NCI-H2196 (cell line): ENCODE data around the gene PRKCA.
"Not testable (repeated sequence)": the region's sequence is repeated elsewhere in the genome, so short reads cannot be mapped to it uniquely, and the experiment has no call there.

ENCODE experiments used
- DNase-seq: peaks from one replicate; lab custom pipeline; 2025; ENCODE audit not compliant: unreplicated experiment; lab: John Stamatoyannopoulos, UW

The PRKCA gene

GRCh38 chr17:66350576-66350975 lies 48.2 kb downstream of the PRKCA start:
- DNase-seq, result not testable (repeated sequence)

GRCh38 chr17:66351033-66351432 lies 48.6 kb downstream of the PRKCA start:
- no peak for DNase-seq

- DNase-seq, result no peak
These were observed 49.3 kb downstream of the PRKCA start for GRCh38 chr17:66351701-66352100.

GRCh38 chr17:66353937-66354401 lies 51.6 kb downstream of the PRKCA start:
- no peak for DNase-seq

GRCh38 chr17:66354472-66354871 lies 52.1 kb downstream of the PRKCA start:
- no peak for DNase-seq

GRCh38 chr17:66354981-66355380 lies 52.6 kb downstream of the PRKCA start:
- DNase-seq, result no peak

GRCh38 chr17:66355510-66355909 lies 53.1 kb downstream of the PRKCA start:
- DNase-seq, result no peak

- DNase-seq, result no peak
These were observed 54.6 kb downstream of the PRKCA start for GRCh38 chr17:66357037-66357436.

- no peak for DNase-seq
These were observed 56.9 kb downstream of the PRKCA start for GRCh38 chr17:66359351-66359750.

GRCh38 chr17:66360961-66361565 lies 58.6 kb downstream of the PRKCA start:
- not testable (repeated sequence) for DNase-seq

GRCh38 chr17:66364508-66364907 lies 62.1 kb downstream of the PRKCA start:
- DNase-seq, result no peak

GRCh38 chr17:66364990-66365490 lies 62.6 kb downstream of the PRKCA start:
- no peak for DNase-seq

- no peak for DNase-seq
These were observed 63.5 kb downstream of the PRKCA start for GRCh38 chr17:66365903-66366302.

- no peak for DNase-seq
These were observed 64.7 kb downstream of the PRKCA start for GRCh38 chr17:66367107-66367506.

GRCh38 chr17:66369830-66370229 lies 67.4 kb downstream of the PRKCA start:
- no peak for DNase-seq

- no peak for DNase-seq
These were observed 69.1 kb downstream of the PRKCA start for GRCh38 chr17:66371561-66371960.

GRCh38 chr17:66372182-66372581 lies 69.8 kb downstream of the PRKCA start:
- no peak for DNase-seq

- no peak for DNase-seq
These were observed 70.7 kb downstream of the PRKCA start for GRCh38 chr17:66373079-66373478.

GRCh38 chr17:66373944-66374817 lies 71.8 kb downstream of the PRKCA start:
- DNase-seq, result peak; percentile 56

GRCh38 chr17:66375121-66375520 lies 72.7 kb downstream of the PRKCA start:
- DNase-seq, result no peak

GRCh38 chr17:66378296-66378695 lies 75.9 kb downstream of the PRKCA start:
- DNase-seq, result no peak

- DNase-seq, result no peak
These were observed 77.1 kb downstream of the PRKCA start for GRCh38 chr17:66379544-66379943.
